SK-N-SH (cell line): ENCODE measurements around the gene FAM180B. TPM values are rescaled to one million over a fixed set of nuclear protein-coding genes. Genes with fewer than 3 reads are reported as not detected.

Experiments
- CTCF ChIA-PET: fragments of 300-600, 350-600 bp; formaldehyde crosslinking; extraction: SDS; loops from one replicate; lab custom pipeline; 2021; lab: Yijun Ruan, JAX
- POLR2A ChIA-PET: fragments of 350-600 bp; sonication (Branson Sonifier 250); formaldehyde crosslinking; extraction: SDS; loops from one replicate; lab custom pipeline; 2020; ENCODE audit warnings: antibody characterized with exemption, inconsistent platforms; lab: Yijun Ruan, JAX
- DNase-seq: peaks from one replicate; pipeline ENCODE4 v3.0.0; 2012
- H2AFZ ChIP-seq: fragments of 200-600 bp; sonication (generic); 2 replicates; pipeline ENCODE4 v1.8.1; 2016; ENCODE audit warnings: antibody characterized with exemption, mild to moderate bottlenecking, low read depth
- H3F3A ChIP-seq: fragments of 200-600 bp; sonication (generic); replicated peaks from 2 replicates; pipeline ENCODE3; 2016; ENCODE audit warnings: antibody characterized with exemption, mild to moderate bottlenecking; ENCODE audit not compliant: insufficient read depth
- H3K27ac ChIP-seq, 2 experiments: fragments of 200-500 bp in 1 of 2; fragments of 200-600 bp in 1 of 2; sonication (Bioruptor generic) in 1 of 2; sonication (generic), shearing (Covaris generic) in 1 of 2; 2 replicates each; pipeline versions ENCODE4 v1.5.1 to v1.6.1; 2014 to 2016; ENCODE audit warnings: low read depth in 2 of 2, inconsistent platforms in 1 of 2, low read length in 1 of 2, mild to moderate bottlenecking in 1 of 2, mixed read lengths in 1 of 2
- H3K27me3 ChIP-seq: fragments of 200-600 bp; sonication (generic), shearing (Covaris generic); 2 replicates; pipeline ENCODE4 v1.6.1; 2016; ENCODE audit warnings: mixed run types; ENCODE audit not compliant: insufficient read depth
- H3K36me3 ChIP-seq, 2 experiments: fragments of 200-500 bp in 1 of 2; fragments of 200-600 bp in 1 of 2; sonication (Bioruptor generic) in 1 of 2; sonication (generic) in 1 of 2; replicated peaks in 1 of 2; 2 replicates each; pipeline versions ENCODE3 to v1.5.1; 2014 to 2016; ENCODE audit warnings: low read length in 1 of 2, mild to moderate bottlenecking in 1 of 2; ENCODE audit not compliant: insufficient read depth in 2 of 2, control insufficient read depth in 1 of 2
- H3K4me1 ChIP-seq, 2 experiments: fragments of 200-500 bp in 1 of 2; fragments of 200-600 bp in 1 of 2; sonication (Bioruptor generic) in 1 of 2; sonication (generic), shearing (Covaris generic) in 1 of 2; 2 replicates each; pipeline versions ENCODE4 v1.5.1 to v1.6.1; 2014 to 2016; ENCODE audit warnings: low read depth in 1 of 2, low read length in 1 of 2, mixed run types in 1 of 2; ENCODE audit not compliant: insufficient read depth in 2 of 2, control insufficient read depth in 1 of 2
- H3K4me2 ChIP-seq: fragments of 200-600 bp; sonication (generic), shearing (Covaris generic); 2 replicates; pipeline ENCODE4 v1.6.1; 2017; ENCODE audit warnings: mixed run types
- H3K4me3 ChIP-seq, 2 experiments: fragments of 200-500 bp in 1 of 2; fragments of 200-600 bp in 1 of 2; sonication (Bioruptor generic) in 1 of 2; sonication (generic), shearing (Covaris generic) in 1 of 2; 2 replicates each; pipeline versions ENCODE4 v1.5.1 to v1.8.1; 2014 to 2016; ENCODE audit warnings: low read depth in 2 of 2, inconsistent platforms in 1 of 2, low read length in 1 of 2, mild to moderate bottlenecking in 1 of 2, mixed read lengths in 1 of 2, moderate library complexity in 1 of 2
- H3K79me2 ChIP-seq: fragments of 200-600 bp; sonication (generic); 2 replicates; pipeline ENCODE4 v1.8.1; 2017; ENCODE audit warnings: mild to moderate bottlenecking; ENCODE audit not compliant: insufficient read depth
- H3K9ac ChIP-seq: fragments of 200-600 bp; sonication (generic); 2 replicates; pipeline ENCODE4 v1.6.1; 2017; ENCODE audit warnings: mixed run types
- H3K9me2 ChIP-seq: fragments of 200-600 bp; sonication (generic); 2 replicates; pipeline ENCODE4 v1.6.1; 2017; ENCODE audit warnings: mixed run types
- H3K9me3 ChIP-seq: fragments of 200-600 bp; sonication (generic); 2 replicates; pipeline ENCODE4 v1.6.1; 2017; ENCODE audit warnings: mixed run types, mild to moderate bottlenecking, moderate library complexity
- H4K20me1 ChIP-seq: fragments of 200-600 bp; sonication (generic); 2 replicates; pipeline ENCODE4 v1.6.1; 2017; ENCODE audit warnings: mild to moderate bottlenecking, mixed run types; ENCODE audit not compliant: insufficient read depth
- CTCF ChIP-seq: fragments of 200-600 bp; sonication (generic); IDR thresholded peaks from 2 replicates; pipeline ENCODE4 v1.6.1; 2017; ENCODE audit warnings: antibody characterized with exemption, mild to moderate bottlenecking, moderate library complexity
- ELF1 ChIP-seq: IDR thresholded peaks from 2 replicates; pipeline ENCODE4 v1.4.0; 2012
- EZH2phosphoT487 ChIP-seq: fragments of 200-600 bp; sonication (generic); IDR thresholded peaks from 2 replicates; pipeline ENCODE4 v1.6.1; 2017; ENCODE audit warnings: low read depth, mixed run types, mild to moderate bottlenecking, antibody characterized with exemption, moderate library complexity, borderline replicate concordance
- FOSL2 ChIP-seq: IDR thresholded peaks from 2 replicates; pipeline ENCODE4 v1.4.0; 2012; ENCODE audit warnings: low read depth, mild to moderate bottlenecking, moderate library complexity, borderline replicate concordance
- FOXJ3 ChIP-seq: sonication (generic); formaldehyde crosslinking; IDR thresholded peaks from 2 replicates; pipeline ENCODE4 v1.5.1; 2020; ENCODE audit warnings: mild to moderate bottlenecking, missing genetic modification reagents
- JUND ChIP-seq: IDR thresholded peaks from 2 replicates; pipeline ENCODE4 v1.4.0; 2012
- MAX ChIP-seq: IDR thresholded peaks from 2 replicates; pipeline ENCODE4 v1.4.0; 2012; ENCODE audit warnings: low read depth
- MXI1 ChIP-seq: IDR thresholded peaks from 2 replicates; pipeline ENCODE4 v1.6.1; 2012; ENCODE audit warnings: mild to moderate bottlenecking, low read depth, low read length, improper control_type of control experiment
- RAD21 ChIP-seq: IDR thresholded peaks from 2 replicates; pipeline ENCODE4 v1.6.1; 2012; ENCODE audit warnings: mild to moderate bottlenecking, low read length
- TAF1 ChIP-seq: IDR thresholded peaks from 2 replicates; pipeline ENCODE4 v1.6.1; 2012; ENCODE audit warnings: low read depth, mild to moderate bottlenecking, low read length, moderate library complexity, borderline replicate concordance
- TCF12 ChIP-seq: IDR thresholded peaks from 2 replicates; pipeline ENCODE4 v1.4.0; 2012
- WGBS: methylation state at CpG from one replicate; pipeline ENCODE4 v1.1.6; 2017; ENCODE audit warnings: low lambda C conversion rate; 5-methylcytosine and 5-hydroxymethylcytosine counted together
- polyA plus RNA-seq, 3 experiments: library from polyadenylated mRNA; depleted of rRNA; stranded (reverse); fragments of >200 nt; gene quantifications; 2 replicates each; pipeline ENCODE4 v1.2.3, GENCODE V29; 2012
- TF ChIP-seq, protein P1 (sequence below): fragments of 150-350 bp; IDR thresholded peaks from 2 replicates; pipeline ENCODE4 v1.6.1; 2016; ENCODE audit warnings: mild to moderate bottlenecking, low read depth, low read length
- TF ChIP-seq, protein P2 (sequence below): IDR thresholded peaks from 2 replicates; pipeline ENCODE4 v1.4.0; 2012; ENCODE audit warnings: low read depth, borderline replicate concordance

The FAM180B gene
- polyA plus RNA-seq, 1 of the 3 experiments (the other 2 are of a cell fraction), result not detected

DNA sequence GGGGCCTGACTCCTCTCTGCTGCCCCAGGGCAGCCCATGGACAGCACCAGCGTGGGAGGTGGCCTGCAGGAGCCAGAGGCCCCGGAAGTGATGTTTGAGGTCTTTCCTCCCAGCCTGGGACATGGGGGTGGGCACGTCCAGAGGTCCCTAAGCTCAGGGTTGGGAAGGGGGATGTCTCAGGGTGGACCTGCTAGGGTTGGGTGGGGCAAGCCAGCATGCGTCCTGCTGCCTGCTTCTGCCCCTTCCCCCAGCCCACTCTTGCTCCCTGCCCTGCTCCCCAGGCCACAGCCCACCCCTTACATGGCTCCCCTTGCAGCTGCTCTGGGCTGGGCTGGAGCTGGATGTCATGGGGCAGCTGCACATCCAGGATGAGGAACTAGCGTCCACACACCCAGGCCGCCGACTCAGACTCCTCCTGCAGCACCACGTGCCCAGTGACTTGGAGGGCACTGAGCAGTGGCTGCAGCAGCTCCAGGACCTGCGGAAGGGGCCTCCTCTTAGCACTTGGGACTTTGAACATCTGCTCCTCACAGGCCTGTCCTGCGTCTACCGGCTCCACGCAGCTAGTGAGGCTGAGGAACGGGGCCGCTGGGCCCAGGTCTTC, 1.3 kb downstream of the FAM180B start:
- ChIA-PET POLR2A (no interaction called here), CTCF (interaction anchor here (1.1 kb wide), 1 partner anchor 29 kb away, joined by 3 read pairs; no protein-coding TSS in a partner anchor)
- H3K9me2 ChIP-seq, result no peaks in the 10 kb centered on the region
- no peak overlapping the region for H3K9ac ChIP-seq
- 90% methylated on average over 7 of the region's 14 CpGs for WGBS
- H3K4me2 ChIP-seq, result no peak overlapping the region
- peaks cover under 1% of the 10 kb centered on the region; the same call in 1 of the 2 replicates for H3K27me3 ChIP-seq
- no peaks in the 10 kb centered on the region for H3K9me3 ChIP-seq
- H4K20me1 ChIP-seq, result no peaks in the 10 kb centered on the region
- no peak overlapping the region for H3K27ac ChIP-seq
- no peak overlapping the region for H2AFZ ChIP-seq
- H3K4me1 ChIP-seq, result no peaks in the 10 kb centered on the region
- no peak overlapping the region for H3K4me3 ChIP-seq
- no peak for TF ChIP-seq ELF1
- TF ChIP-seq TAF1, result no peak
- no peak for TF ChIP-seq MAX
- no peak for TF ChIP-seq TCF12
- TF ChIP-seq RAD21, result no peak
- no peak for TF ChIP-seq CTCF
- no peak for TF ChIP-seq FOSL2
- TF ChIP-seq MXI1, result no peak
- TF ChIP-seq, protein P1, sequence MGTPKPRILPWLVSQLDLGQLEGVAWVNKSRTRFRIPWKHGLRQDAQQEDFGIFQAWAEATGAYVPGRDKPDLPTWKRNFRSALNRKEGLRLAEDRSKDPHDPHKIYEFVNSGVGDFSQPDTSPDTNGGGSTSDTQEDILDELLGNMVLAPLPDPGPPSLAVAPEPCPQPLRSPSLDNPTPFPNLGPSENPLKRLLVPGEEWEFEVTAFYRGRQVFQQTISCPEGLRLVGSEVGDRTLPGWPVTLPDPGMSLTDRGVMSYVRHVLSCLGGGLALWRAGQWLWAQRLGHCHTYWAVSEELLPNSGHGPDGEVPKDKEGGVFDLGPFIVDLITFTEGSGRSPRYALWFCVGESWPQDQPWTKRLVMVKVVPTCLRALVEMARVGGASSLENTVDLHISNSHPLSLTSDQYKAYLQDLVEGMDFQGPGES, result no peak
- TF ChIP-seq FOXJ3 (CRISPR knock-in tag), result no peak
- TF ChIP-seq, protein P2, sequence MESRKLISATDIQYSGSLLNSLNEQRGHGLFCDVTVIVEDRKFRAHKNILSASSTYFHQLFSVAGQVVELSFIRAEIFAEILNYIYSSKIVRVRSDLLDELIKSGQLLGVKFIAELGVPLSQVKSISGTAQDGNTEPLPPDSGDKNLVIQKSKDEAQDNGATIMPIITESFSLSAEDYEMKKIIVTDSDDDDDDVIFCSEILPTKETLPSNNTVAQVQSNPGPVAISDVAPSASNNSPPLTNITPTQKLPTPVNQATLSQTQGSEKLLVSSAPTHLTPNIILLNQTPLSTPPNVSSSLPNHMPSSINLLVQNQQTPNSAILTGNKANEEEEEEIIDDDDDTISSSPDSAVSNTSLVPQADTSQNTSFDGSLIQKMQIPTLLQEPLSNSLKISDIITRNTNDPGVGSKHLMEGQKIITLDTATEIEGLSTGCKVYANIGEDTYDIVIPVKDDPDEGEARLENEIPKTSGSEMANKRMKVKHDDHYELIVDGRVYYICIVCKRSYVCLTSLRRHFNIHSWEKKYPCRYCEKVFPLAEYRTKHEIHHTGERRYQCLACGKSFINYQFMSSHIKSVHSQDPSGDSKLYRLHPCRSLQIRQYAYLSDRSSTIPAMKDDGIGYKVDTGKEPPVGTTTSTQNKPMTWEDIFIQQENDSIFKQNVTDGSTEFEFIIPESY, result no peak
- no peak for TF ChIP-seq EZH2phosphoT487
- TF ChIP-seq JUND, result no peak
- no peaks in the 10 kb centered on the region for H3K79me2 ChIP-seq
- no peaks in the 10 kb centered on the region for H3F3A ChIP-seq
- H3K36me3 ChIP-seq, result peaks cover 14% of the 10 kb centered on the region in 2 experiments
- DNase-seq, result no peak
